Measurements from ENCODE around the gene CCDC85C. TPM values are rescaled to one million over a fixed set of nuclear protein-coding genes. Genes with fewer than 3 reads are reported as not detected.

Gene CCDC85C
- total and polyA plus RNA-seq, 2 experiments from 2014 or later, result 4.5 to 24.9 TPM

DNA sequence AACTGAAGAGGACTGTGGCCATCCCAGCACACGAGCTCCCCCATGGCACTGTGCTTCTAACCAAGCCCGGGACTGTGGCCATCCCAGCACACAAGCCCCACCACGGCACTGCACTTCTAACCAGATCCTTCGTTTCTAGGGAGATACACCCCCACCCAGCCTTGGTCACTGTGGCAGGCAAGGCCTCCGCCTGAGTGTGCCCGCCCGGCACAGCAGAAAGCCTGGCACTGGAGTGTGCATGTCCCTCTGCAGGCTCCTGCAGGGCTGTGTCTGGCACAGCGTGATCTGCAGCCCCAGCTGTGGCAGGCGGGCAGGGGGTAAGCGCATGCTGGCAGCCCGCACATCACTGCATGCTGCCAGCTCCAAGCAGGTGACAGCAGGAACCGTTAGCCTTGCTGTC lies 49.8 kb downstream of the CCDC85C start (continued):
- TF ChIP-seq, protein P1, sequence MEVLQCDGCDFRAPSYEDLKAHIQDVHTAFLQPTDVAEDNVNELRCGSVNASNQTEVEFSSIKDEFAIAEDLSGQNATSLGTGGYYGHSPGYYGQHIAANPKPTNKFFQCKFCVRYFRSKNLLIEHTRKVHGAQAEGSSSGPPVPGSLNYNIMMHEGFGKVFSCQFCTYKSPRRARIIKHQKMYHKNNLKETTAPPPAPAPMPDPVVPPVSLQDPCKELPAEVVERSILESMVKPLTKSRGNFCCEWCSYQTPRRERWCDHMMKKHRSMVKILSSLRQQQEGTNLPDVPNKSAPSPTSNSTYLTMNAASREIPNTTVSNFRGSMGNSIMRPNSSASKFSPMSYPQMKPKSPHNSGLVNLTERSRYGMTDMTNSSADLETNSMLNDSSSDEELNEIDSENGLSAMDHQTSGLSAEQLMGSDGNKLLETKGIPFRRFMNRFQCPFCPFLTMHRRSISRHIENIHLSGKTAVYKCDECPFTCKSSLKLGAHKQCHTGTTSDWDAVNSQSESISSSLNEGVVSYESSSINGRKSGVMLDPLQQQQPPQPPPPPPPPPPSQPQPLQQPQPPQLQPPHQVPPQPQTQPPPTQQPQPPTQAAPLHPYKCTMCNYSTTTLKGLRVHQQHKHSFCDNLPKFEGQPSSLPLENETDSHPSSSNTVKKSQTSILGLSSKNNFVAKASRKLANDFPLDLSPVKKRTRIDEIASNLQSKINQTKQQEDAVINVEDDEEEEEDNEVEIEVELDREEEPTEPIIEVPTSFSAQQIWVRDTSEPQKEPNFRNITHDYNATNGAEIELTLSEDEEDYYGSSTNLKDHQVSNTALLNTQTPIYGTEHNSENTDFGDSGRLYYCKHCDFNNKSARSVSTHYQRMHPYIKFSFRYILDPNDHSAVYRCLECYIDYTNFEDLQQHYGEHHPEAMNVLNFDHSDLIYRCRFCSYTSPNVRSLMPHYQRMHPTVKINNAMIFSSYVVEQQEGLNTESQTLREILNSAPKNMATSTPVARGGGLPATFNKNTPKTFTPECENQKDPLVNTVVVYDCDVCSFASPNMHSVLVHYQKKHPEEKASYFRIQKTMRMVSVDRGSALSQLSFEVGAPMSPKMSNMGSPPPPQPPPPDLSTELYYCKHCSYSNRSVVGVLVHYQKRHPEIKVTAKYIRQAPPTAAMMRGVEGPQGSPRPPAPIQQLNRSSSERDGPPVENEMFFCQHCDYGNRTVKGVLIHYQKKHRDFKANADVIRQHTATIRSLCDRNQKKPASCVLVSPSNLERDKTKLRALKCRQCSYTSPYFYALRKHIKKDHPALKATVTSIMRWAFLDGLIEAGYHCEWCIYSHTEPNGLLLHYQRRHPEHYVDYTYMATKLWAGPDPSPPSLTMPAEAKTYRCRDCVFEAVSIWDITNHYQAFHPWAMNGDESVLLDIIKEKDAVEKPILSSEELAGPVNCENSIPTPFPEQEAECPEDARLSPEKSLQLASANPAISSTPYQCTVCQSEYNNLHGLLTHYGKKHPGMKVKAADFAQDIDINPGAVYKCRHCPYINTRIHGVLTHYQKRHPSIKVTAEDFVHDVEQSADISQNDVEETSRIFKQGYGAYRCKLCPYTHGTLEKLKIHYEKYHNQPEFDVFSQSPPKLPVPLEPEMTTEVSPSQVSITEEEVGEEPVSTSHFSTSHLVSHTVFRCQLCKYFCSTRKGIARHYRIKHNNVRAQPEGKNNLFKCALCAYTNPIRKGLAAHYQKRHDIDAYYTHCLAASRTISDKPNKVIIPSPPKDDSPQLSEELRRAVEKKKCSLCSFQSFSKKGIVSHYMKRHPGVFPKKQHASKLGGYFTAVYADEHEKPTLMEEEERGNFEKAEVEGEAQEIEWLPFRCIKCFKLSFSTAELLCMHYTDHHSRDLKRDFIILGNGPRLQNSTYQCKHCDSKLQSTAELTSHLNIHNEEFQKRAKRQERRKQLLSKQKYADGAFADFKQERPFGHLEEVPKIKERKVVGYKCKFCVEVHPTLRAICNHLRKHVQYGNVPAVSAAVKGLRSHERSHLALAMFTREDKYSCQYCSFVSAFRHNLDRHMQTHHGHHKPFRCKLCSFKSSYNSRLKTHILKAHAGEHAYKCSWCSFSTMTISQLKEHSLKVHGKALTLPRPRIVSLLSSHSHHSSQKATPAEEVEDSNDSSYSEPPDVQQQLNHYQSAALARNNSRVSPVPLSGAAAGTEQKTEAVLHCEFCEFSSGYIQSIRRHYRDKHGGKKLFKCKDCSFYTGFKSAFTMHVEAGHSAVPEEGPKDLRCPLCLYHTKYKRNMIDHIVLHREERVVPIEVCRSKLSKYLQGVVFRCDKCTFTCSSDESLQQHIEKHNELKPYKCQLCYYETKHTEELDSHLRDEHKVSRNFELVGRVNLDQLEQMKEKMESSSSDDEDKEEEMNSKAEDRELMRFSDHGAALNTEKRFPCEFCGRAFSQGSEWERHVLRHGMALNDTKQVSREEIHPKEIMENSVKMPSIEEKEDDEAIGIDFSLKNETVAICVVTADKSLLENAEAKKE (CRISPR knock-in tag; IDR thresholded peaks at IDR 0.05), result no peak
- TF ChIP-seq CREB1 (CRISPR knock-in tag; IDR thresholded peaks at IDR 0.05; ENCODE audit: low read depth), result no peak
- TF ChIP-seq JUNB (IDR thresholded peaks at IDR 0.05; ENCODE audit: unreplicated experiment), result no peak
- TF ChIP-seq POLR2AphosphoS5 (IDR thresholded peaks at IDR 0.05; ENCODE audit: low read depth), result no peak
- TF ChIP-seq EZH2 (IDR thresholded peaks at IDR 0.05; ENCODE audit: low read depth, unreplicated experiment), result no peak
- no peak for TF ChIP-seq NANOG (IDR thresholded peaks at IDR 0.05; ENCODE audit: borderline replicate concordance)
- no peak for TF ChIP-seq STAT1 (IDR thresholded peaks at IDR 0.05; ENCODE audit: unreplicated experiment)
- TF ChIP-seq ZNF331 (CRISPR knock-in tag; IDR thresholded peaks at IDR 0.05; ENCODE audit: low read depth), result no peak
- TF ChIP-seq, protein P2, sequence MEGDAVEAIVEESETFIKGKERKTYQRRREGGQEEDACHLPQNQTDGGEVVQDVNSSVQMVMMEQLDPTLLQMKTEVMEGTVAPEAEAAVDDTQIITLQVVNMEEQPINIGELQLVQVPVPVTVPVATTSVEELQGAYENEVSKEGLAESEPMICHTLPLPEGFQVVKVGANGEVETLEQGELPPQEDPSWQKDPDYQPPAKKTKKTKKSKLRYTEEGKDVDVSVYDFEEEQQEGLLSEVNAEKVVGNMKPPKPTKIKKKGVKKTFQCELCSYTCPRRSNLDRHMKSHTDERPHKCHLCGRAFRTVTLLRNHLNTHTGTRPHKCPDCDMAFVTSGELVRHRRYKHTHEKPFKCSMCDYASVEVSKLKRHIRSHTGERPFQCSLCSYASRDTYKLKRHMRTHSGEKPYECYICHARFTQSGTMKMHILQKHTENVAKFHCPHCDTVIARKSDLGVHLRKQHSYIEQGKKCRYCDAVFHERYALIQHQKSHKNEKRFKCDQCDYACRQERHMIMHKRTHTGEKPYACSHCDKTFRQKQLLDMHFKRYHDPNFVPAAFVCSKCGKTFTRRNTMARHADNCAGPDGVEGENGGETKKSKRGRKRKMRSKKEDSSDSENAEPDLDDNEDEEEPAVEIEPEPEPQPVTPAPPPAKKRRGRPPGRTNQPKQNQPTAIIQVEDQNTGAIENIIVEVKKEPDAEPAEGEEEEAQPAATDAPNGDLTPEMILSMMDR (conservative IDR thresholded peaks at IDR 0.05; ENCODE audit: low read depth in 2 of 2), result no peak
- no peak for TF ChIP-seq REST (IDR thresholded peaks at IDR 0.05; ENCODE audit: unreplicated experiment)
- TF ChIP-seq EZH2phosphoT487 (IDR thresholded peaks at IDR 0.05; ENCODE audit: unreplicated experiment), result no peak
